Measurements from ENCODE around the gene THAP8. TPM values are rescaled to one million over a fixed set of nuclear protein-coding genes. Genes with fewer than 3 reads are reported as not detected.
A peak's percentile ranks its signal among the peaks of the same experiment; 100 is the strongest.

The THAP8 gene
- total RNA-seq, 4 donors from 2014 or later, result 11.4 to 21.0 (median 16.0) TPM

GRCh38 chr19:36040495-36040894 lies 13.6 kb downstream of the THAP8 start:
- 78 to 84% methylated on average over 6 of the region's 6 CpGs for WGBS, 2 donors
- Histone ChIP-seq H3K27me3 (no peaks in the 10 kb centered on the region), H3K36me3 (peaks cover 3 to 44% (median 4%) of the 10 kb centered on the region in 3 donors), H3K4me3 (no peak overlapping the region), H3K9me3 (no peaks in the 10 kb centered on the region), H3K27ac (peak overlapping the region in 2 of 4 donors; percentile 83 to 85), H3K4me1 (peaks cover 0 to 23% (median 7%) of the 10 kb centered on the region in 4 donors)
- DNase-seq (ENCODE audit: low spot score in 2 of 2), result no peak
- TF ChIP-seq EP300 (IDR thresholded peaks at IDR 0.05) (no peak), CTCF (IDR thresholded peaks at IDR 0.05) (no peak), POLR2A (IDR thresholded peaks at IDR 0.05) (no peak)

GRCh38 chr19:36032251-36033104 lies 21.6 kb downstream of the THAP8 start, which contains the start of gene CLIP3:
CLIP3 (minus strand) TSS chr19:36032873; CDS start chr19:36032357, 516 bp downstream.
- H3K4me3 ChIP-seq, result peak within 1 kb of the TSS; percentile 41 to 80 (median 66)
- H3K36me3 ChIP-seq, result peaks cover 0 to 44% (median 0%) of the 10 kb centered on the region in 3 donors
- peak in 1 of 2 donors; percentile 34 for DNase-seq (ENCODE audit: low spot score in 2 of 2)
- TF ChIP-seq EP300 (IDR thresholded peaks at IDR 0.05) (peak in 1 of 2 donors; percentile 61), CTCF (IDR thresholded peaks at IDR 0.05) (peak in 2 of 5 experiments; percentile 23 to 51), POLR2A (IDR thresholded peaks at IDR 0.05) (peak in 1 of 2 donors; percentile 48)
- H3K4me1 ChIP-seq, result peaks cover 0 to 23% (median 1%) of the 10 kb centered on the region in 4 donors
- H3K27ac ChIP-seq, result peak within 1 kb of the TSS; percentile 82 to 92 (median 86)
- H3K27me3 ChIP-seq, result no peaks in the 10 kb centered on the region
- no peaks in the 10 kb centered on the region for H3K9me3 ChIP-seq
- WGBS, 2 donors, result 1% methylated on average over 29 to 47 of the region's 51 CpGs

GRCh38 chr19:36031308-36031707 lies 22.8 kb downstream of the THAP8 start:
- Histone ChIP-seq H3K27me3 (no peaks in the 10 kb centered on the region), H3K4me1 (peaks cover 0 to 23% (median 1%) of the 10 kb centered on the region in 4 donors), H3K4me3 (no peak overlapping the region), H3K9me3 (no peaks in the 10 kb centered on the region), H3K27ac (peak overlapping the region in 2 of 4 donors; percentile 89 to 92), H3K36me3 (peaks cover 0 to 46% (median 0%) of the 10 kb centered on the region in 3 donors)
- TF ChIP-seq POLR2A (IDR thresholded peaks at IDR 0.05) (no peak), EP300 (IDR thresholded peaks at IDR 0.05) (no peak), CTCF (IDR thresholded peaks at IDR 0.05) (no peak)
- DNase-seq (ENCODE audit: low spot score in 2 of 2), result no peak
- 80 to 85% methylated on average over 6 of the region's 6 CpGs for WGBS, 2 donors

GRCh38 chr19:36030264-36031148 lies 23.6 kb downstream of the THAP8 start:
- Histone ChIP-seq H3K4me3 (no peak overlapping the region), H3K4me1 (peaks cover 0 to 23% (median 1%) of the 10 kb centered on the region in 4 donors), H3K27me3 (no peaks in the 10 kb centered on the region), H3K36me3 (peaks cover 0 to 46% (median 0%) of the 10 kb centered on the region in 3 donors), H3K27ac (peak overlapping the region in 2 of 4 donors; percentile 5 to 70), H3K9me3 (no peaks in the 10 kb centered on the region)
- no peak for DNase-seq (ENCODE audit: low spot score in 2 of 2)
- WGBS, 2 donors, result 86 to 88% methylated on average over 8 of the region's 8 CpGs
- TF ChIP-seq CTCF (IDR thresholded peaks at IDR 0.05) (no peak), EP300 (IDR thresholded peaks at IDR 0.05) (no peak), POLR2A (IDR thresholded peaks at IDR 0.05) (no peak)
